NCI-H1417 treated with DMSO at 0.1 percent for 48 hours (cell line): Measurements from ENCODE around the gene SMPD3.
"Not testable (repeated sequence)": the region's sequence is repeated elsewhere in the genome, so short reads cannot be mapped to it uniquely, and the experiment has no call there.

Experiments
- DNase-seq: peaks from one replicate; lab custom pipeline; 2025; lab: John Stamatoyannopoulos, UW

Gene SMPD3

DNA sequence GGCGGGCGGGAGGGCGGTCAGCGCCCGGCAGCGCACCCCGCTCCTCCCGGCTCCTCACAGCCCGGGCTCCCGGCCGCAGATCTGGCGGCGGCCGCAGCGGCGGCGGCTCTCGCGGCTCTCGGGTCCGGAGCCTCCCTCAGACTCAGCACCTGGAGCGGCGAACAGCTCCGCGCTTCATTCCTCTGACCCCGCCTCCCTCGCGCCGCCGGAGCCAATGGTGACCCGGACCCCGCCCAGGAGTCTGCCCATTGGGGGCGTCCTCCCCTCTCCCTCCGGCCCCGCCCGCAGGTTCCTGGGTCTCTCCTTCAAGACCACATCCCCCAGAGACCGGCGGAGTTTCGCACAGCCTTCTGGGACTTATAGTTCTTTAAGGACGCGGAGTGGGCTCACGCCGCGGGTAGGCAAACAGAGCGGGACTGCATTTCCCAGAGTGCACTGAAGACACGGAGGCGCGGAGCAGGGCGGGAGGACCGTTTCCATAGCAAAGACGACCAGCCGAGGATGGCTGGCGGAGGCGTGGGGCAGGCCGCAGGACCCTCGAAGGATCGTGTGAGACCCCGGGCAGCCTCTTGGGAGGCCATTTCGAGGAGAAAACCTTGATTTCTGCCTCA is at the start of gene SMPD3:
Gene SMPD3, minus strand, starts transcription at position 149 of the 611 bp plus-strand sequence. CDS start 76,327 bp downstream, outside the sequence.
- DNase-seq = peak; percentile 87

DNA sequence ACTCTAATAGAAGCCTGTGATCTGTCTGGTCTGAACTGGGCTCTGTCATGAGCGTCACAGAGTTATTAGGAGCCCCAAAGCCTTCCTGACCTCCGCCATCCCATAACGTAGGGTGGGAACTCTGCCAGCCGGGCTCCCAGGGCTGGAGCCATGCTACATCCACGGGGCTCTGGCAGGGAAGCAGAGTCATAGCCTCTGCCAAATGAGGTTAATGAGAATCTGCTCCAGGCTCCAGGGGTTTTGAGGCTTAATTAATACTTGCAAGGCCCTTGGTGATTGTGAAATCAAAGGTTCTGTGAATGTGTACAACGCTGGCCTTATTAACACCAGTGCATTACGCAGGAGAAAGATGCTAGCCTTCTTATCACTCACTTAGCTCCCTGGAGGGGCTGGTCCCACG is 48.4 kb upstream of the SMPD3 start:
- no peak for DNase-seq

DNA sequence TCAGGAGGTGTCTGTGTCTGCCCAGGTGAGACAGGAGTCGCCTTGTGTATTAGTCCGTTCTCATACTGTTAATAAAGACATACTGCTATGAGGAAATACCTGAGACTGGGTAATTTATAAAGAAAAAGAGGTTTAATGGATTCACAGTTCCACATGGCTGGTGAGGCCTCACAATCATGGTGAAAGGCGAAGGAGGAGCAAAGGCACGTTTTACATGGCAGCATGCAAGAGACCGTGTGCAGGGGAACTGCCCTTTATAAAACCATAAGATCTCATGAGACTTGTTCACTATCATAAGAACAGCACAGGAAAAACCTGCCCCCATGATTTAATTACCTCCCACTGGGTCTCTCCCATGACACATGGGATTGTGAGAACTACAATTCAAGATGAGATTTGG is 46.0 kb upstream of the SMPD3 start:
- DNase-seq = not testable (repeated sequence)

DNA sequence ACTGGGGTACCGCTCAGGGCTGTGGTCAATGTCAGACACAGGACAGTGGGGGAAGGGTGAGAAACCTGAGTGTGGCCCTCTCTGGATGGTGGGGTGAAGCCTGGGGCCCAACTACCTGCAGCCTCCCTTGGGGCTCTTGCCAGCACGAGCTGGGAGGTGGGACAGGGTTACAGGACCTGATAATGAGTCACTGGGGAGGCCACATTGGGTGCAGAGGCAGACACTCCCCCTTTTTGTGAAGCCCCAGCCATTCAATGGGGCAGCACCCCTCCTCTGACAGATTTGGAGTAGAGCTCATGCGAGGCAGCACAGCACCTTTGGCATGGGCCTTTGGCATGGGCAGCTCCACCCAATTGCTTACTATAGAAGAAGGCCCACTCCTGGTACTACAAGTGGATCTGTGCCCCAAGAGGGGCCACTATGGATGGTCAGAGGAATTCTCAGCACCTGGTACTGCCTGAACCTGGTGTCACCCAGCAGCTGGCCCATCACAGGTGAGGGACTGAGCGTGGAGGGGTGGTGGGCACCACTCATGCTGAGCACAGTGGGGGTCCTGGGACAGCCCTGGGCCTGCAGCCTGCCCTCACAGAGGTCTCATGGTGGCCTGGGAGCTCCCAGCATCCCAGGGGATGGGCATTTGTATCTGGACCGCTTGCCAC is 45.2 kb upstream of the SMPD3 start:
- no peak for DNase-seq

DNA sequence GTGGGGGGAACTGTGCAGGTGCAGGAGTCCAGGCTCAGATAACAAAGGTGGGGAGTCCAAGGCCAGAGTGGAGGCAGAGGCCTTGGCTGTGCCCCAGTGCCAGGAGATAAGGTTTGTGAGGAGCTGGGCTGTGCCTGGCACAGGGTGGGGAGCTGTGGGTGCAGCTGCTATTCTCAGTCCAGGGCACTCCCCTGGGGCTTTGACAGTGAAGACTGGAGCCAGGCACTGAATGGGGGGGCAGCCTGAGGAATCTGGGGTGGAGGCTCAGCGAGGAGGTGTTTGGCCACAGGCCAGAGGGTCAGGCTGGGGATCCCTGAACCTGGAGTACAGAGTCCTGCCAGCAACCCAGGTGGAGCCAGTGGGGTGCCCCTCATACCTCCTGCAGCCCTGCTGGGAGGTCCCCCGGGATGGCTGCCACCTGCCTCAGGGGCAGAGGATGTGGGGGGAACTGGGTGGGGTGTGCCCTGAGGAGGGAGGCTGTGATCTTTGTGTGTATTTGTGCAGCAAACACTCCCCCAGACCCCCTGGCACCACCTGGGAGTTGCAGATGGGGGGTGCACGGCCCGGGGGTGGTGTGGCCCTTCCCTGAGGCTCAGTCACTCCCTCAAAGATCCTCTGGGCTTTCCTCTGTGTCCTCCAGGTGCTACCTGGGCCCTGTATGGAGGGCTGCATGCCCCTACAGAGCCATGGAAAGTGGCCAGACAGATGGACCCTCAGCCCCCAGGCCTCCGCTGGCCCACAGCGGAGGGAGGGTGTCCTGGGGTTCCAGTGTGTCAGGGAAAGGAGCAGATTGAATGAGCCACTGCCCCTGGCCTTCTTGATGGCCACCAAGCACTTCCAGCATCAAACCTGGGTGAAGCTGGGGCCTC is 44.5 kb upstream of the SMPD3 start:
- DNase-seq = no peak

DNA sequence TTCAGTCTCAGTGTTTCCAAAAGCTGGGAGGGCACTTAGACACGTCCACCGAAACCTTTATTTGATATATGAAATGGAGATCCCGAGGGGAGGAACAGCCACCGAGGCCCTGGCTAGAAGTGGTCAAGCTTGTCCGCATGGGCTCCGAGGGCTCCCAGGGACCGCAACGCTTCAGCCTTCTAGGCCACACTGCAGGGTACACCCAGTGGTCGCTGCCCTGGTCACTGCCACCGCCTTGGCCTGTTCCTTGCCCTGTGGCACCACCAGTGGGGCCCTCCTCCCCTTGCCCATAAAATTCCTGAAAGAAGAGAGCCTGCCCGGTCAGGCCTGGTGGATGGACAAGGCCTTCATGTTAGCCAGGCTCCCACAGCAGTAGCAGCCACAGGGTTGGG is 43.8 kb upstream of the SMPD3 start:
- no peak for DNase-seq

DNA sequence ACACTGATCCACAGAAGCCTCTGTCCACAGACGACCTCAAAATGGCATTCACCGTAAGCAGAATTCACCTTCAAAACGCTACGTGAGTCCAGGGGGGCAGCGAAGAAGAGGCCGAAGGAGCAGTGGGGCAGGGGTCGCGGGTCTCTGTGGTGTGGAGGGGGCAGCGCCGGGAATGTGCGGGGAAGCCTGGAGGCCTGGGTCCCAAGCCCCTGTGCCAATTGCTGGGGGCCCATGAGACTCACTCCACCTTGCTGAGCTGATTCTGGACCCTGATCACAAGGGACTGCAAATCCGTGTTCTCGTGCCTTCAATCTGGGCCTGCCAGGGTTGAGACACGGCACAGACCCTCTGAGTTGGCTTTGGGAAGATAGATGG is 43.3 kb upstream of the SMPD3 start:
- no peak for DNase-seq

DNA sequence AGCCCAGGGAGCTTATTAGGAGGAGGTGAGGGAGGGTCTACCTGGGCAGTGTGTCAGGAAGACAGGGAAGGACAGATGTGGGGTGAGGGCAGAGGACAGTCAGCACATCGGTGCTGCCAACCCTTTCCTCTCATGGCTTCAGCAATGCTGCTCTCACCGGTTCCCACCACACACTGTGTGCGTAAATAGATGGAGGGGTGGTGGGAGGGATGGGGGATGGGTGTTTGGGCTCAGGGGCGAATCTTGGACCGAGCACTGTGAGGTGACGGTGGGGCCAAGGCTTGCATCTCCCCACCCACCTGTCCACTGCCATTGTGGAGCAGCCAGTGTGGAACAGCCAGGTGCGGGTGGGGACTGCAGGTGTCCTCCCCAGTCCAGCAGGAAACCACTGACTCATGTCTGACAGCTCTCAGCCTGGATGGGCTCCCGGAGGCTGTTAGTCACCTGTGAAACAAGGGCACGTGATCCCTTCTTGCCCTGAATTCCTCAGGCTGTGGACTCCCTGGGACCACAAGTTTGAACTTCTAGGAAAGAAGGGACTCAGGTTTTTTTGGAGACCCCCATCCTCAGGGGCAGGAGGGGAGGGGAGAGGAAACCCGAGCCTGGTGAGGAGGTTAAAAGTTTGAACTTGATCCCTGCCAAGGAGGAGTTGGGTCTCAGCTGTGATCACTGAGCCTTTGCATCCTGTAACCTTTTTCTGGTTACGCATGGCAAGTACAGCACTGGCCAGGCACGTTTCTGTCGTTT is 42.7 kb upstream of the SMPD3 start:
- DNase-seq = no peak

DNA sequence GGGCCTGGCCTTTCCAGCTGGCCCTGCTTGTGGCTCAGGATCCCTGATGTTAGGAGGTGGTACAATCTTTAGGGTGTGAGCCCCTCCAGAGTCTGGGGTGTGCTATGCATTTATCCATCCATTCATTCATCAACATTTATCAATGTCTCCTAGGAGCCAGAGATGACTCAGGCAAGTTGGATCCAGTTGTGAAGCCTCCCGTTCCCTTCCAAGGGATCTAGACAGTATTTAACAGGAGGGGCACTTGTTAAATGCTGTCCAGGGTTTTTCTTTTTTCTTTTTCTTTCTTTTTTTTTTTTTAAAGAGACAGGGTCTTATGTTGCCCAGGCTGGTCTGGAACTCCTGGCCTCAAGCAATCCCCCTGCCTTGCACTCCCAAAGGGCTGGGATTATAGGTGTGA is 42.0 kb upstream of the SMPD3 start:
- DNase-seq = no peak

DNA sequence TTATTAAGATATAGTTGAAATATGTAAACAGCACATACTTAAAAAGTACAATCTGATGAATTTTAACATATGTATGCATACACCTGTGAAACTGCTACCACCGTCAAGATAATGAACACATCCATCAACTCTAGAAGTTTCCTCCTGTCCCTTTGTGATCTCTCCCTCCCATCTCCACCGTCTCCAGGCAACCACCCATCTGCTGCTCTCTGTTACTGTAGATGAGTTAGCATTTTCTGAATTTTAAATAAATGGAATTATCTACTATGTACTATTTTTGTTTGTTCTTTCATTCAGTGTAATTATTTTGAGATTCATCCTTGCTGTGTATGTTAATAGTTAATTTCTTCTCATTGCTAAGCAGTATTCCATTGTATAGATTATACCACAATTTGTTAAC is 40.2 kb upstream of the SMPD3 start:
- no peak for DNase-seq

DNA sequence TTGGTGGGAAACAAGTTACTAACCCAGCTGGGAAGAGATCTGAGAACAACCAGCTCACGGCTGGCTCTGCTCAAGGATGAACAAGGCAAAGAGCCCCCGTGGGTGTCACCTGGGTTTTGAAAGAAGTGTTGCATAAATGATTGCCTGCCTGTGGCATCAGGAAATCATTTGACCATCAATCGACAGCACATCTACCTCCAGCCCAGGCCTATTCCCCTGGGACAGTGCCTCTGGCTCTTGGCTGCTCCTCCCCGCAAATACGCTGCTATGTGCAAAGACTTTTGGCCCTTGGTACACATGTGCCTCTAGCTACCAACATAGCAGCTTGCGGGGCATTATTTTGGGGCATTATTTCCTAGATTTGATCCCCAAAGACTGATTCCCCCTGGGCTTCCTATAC is 39.4 kb upstream of the SMPD3 start:
- DNase-seq = no peak

DNA sequence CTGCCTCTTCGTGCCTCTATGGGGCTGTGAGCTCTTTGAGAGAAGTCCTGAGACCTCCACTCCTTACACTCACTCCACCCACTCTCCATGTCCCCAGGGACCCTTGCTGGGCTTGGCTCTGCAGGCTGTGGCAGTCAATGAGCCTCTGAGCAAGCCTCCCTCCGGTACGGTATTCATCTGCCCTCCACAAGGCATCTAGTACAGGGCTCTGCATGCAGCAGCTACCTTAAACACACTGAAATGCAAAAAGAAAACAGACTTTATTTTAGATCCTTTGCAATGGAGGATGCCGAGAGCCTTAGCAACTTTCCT is 38.9 kb upstream of the SMPD3 start:
- no peak for DNase-seq

DNA sequence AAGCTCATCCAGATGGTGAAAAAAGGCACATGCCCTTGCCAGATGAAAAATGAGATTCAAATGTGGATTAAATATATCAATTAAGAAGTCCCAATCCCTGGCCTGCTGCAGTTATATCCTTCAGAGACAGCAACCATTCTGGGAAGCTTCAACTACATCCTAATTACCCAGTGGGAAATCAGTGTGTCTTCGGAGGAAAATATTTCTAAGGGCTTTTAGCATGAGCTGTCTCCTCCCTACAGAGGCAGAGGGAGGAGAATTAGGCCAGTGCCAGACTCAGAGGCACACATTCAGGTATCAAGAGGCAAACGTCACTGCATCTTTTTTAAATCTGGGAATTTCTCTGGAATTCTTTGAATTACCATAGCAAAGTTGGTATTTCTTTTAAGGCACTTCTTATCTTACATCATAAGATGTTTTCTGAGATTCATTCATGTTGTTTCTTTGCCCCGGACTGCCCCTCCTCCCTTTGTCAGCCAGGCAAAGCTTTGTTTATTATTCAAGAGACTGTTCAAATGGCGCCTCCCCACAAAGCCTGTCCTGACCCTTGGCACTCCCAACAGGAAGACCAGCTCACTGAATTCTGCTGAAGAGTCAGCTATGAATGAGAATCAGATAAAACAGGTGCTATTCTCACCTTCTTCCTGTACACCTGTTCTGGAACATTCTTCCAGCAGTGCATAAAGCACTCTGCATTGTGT is 38.3 kb upstream of the SMPD3 start:
- DNase-seq = no peak

DNA sequence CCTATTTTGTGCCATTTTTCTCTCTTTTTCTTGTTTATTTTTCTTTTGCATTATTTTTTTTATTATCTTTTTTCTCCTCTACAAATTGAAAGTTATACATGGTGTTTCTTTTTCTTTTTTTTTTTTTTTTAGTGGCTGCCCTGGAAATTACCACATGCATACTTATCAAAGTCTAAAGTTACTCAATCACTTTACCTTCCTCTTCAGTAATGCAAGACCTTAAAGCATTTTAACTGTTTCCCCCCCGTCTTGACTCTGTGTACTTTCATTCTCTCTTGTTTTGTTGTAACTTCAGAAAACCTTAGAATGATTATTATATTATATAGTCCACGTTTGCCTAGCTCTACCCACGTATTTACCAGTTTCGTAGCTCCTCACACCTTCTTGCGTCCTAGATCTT is 33.3 kb upstream of the SMPD3 start:
- DNase-seq = no peak

DNA sequence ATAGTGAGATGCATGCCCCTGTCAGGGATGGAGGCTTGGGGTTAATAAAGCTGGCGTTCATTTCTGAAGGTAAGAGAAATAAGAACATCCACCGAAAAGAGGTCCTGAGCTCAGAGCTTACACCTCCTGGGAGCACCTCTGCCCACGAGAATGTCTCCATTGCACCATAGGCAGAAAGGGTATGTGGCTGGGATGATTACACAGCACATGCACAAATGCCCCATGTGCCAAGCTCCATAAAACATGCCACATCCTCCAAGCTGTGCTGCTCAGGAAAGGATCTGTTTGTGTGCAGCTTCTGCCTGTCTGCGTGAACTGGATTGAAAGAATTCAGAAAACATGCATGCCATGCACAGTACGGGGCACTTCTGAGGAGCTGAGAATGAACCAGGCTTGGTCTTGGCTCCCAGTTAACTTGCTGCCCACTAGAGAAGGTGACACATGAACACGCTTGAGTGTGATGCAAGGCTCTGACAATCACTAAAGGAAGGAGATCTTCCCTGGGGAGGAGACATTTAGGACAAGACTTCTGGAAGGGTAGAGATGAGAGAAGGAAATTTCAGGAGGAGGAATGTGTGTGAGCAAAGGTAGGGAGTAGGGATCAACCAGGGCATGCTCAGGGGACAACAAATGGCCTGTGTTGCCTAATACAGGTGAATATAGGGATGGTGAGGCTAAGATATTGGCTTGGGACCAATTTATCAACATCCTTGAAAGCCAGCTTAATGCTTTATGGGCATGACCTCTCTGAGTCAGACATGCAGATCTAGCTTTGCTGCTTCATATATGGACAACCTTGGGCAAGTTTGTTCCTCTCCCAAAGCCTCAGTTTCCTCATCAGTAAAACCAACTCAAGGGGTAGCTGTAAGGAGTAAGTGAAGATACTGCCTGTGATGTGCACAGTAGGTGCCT is 32.0 kb upstream of the SMPD3 start:
- DNase-seq = no peak

DNA sequence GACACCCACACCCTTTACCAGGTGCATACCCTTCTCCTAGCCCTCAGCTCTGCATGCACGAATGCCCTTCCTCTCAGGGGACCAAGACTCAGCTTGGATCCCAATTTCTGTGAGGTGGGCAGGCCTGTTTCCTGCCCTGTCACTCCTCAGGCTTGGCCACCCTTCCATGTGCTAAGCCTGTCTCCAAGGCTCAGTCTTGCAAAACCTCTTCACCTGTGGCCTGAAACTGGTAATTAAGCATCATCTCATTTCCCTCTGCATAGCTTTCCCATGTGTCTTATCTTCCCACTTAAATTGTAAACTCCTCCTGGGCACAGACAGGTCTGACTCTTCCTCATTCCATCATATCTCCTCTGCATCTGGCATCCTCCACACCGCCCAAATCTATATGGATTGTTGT is 31.0 kb upstream of the SMPD3 start:
- no peak for DNase-seq

DNA sequence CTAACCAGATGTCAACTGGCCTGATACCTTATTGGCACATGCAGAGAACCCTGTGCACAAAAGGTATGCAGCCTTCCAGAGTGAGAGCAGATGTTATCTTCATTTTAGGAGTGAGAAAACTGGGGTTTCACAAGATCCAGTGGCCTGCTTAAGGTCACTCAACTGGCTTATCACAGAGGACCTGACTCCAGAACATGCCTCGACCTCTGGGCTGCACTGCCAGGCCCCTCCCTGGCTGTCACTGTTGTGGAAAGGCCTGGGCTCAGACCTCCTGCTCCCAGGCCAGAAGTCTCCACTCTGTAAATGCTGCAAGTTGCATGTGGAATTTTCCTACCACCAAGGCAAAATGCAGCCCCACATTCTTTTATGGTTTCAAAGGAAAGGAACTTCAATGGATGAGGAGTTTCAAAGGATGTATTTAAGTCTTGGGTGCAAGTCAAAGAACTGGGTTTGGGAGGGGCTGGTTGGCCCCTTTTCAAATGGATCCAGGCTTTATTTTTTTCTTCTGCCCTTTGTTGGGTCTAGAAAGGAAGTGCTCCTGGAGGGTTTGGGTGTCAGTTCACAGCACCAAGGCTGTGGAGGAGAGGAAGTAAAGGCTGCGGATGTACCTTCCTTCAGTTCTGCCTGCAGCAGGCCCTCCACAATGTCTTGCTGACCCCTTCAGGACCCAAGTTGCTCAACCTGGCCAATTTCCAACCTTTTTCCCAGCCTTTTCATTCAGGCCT is 30.4 kb upstream of the SMPD3 start:
- no peak for DNase-seq

DNA sequence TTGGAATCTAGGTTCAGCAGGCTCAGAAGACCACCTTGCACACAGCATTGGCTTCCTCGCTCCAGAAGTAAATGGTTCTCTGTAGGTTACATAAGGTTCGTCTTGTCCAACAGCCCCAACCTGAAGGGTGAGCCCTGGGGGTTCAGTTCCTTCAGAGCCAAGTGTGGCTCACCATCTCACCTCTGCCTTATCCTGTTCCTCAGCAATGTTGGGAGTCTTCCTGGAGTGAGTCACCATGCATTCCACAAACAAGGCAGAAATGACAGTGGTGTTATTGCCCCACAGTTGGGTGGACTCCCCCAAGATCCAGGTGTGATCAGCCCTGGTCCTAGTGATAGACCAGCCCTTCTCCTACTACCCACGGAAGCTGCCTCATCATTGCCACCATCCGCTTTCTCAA is 26.8 kb upstream of the SMPD3 start:
- DNase-seq = no peak

DNA sequence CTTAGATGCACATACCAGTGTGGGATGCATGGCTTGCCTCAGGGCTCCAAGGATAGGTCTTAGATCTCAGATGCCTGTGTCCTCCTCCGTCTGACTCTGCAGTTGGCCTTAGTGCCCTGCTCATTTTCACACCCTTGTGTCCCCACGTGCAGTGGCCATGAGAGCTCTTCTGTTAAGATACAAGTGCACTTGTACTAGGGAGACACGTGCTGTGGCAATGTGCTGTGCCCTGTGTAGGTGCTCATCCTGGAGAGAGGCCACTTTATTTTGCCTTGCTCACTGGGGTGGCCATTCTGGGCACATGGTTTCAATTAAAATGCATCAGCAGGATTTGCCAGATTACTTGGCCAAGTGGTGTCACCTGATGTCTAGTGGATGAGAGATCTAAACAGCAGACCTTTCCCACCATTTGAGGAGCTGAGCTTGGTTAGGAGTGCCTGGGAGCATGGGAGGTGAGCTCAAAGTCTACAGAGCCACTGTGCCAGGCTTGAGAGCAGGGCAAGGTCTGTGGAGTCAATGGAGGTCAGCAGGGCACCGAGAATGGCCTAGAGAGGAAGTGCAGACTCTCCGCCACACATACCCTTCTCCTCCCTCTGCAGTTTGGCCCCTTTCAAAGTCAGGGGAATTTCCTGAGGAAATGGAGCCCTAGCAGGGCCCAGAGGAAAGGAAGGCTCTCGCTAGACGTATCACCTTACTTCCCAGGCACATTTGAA is 25.2 kb upstream of the SMPD3 start:
- no peak for DNase-seq

DNA sequence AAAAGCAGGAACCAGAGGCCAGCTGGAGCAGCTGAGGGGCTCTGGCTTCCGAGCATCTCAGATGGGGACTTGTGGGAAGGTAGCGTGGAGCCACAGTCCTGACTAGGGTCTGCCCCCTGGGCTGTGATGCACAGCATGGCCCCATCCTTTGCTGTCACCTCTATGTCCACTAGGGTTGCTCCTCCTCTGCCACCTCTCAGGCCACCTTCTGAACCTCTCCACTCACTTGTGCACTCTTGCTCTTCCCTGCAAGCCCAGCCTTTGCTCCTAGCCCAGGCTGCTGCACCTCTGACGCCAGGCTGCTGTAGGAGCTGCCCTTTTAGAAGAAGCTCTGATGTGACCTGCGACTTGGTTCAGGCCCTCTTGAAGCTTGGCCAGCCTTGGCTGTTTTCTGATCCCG is 24.3 kb upstream of the SMPD3 start:
- no peak for DNase-seq
